ENCODE data around the gene OR8H3. TPM values are rescaled to one million over a fixed set of nuclear protein-coding genes. Genes with fewer than 3 reads are reported as not detected.

Gene OR8H3
- polyA plus RNA-seq, 3 donors: not detected

GRCh38 chr11:56093008-56093407 is 29.2 kb upstream of the OR8H3 start, which contains the start of gene OR8I2:
OR8I2 (plus strand) TSS chr11:56093308; CDS start chr11:56093308, 0 bp downstream.
- no peak within 1 kb of the TSS for H3K4me3 Mint-ChIP-seq
- DNase-seq: no peak
- peaks cover 0 to 4% of the 10 kb centered on the region in 2 donors for H3K9me3 ChIP-seq (replicated peaks in 1 of 2; ENCODE audit: control insufficient read depth in 1 of 2, insufficient read depth in 1 of 2, low read length in 2 of 2)
- no peak within 1 kb of the TSS for H3K9ac ChIP-seq (ENCODE audit: insufficient read depth, low read length, poor library complexity, severe bottlenecking)
- no peak for TF ChIP-seq CTCF (IDR thresholded peaks at IDR 0.05)
- no peaks in the 10 kb centered on the region for H3K27me3 ChIP-seq (ENCODE audit: control insufficient read depth in 2 of 2, insufficient read depth in 2 of 2, low read length in 2 of 2)
- no peaks in the 10 kb centered on the region for H3K27me3 Mint-ChIP-seq (ENCODE audit: low read depth in 3 of 3)
- H3K4me2 ChIP-seq (replicated peaks; ENCODE audit: extremely low read depth, low read length, poor library complexity, severe bottlenecking): no peak within 1 kb of the TSS
- H3K4me1 ChIP-seq (ENCODE audit: control insufficient read depth in 1 of 2, insufficient read depth in 2 of 2, low read length in 2 of 2): no peaks in the 10 kb centered on the region
- no peaks in the 10 kb centered on the region for H3K9me3 Mint-ChIP-seq
- no CpG with 5 or more reads among the region's 3 CpGs for WGBS (ENCODE audit: insufficient coverage)
- no peaks in the 10 kb centered on the region for H3K79me2 ChIP-seq (ENCODE audit: insufficient read depth, low read length)
- H3K4me1 Mint-ChIP-seq: no peaks in the 10 kb centered on the region
- no peak within 1 kb of the TSS for H3K27ac ChIP-seq (ENCODE audit: low read depth in 1 of 2, low read length in 2 of 2)
- H4K20me1 ChIP-seq (ENCODE audit: insufficient read depth, low read length): no peaks in the 10 kb centered on the region
- H2AFZ ChIP-seq (ENCODE audit: insufficient read depth, low read depth, low read length, poor library complexity, severe bottlenecking): no peak within 1 kb of the TSS
- intact Hi-C loops (cut with micrococcal nuclease): no loop called here
- no peaks in the 10 kb centered on the region for H3K36me3 ChIP-seq (replicated peaks in 1 of 2; ENCODE audit: control insufficient read depth in 1 of 2, insufficient read depth in 2 of 2, low read length in 2 of 2)
- H3K27ac Mint-ChIP-seq: no peak within 1 kb of the TSS
- no peaks in the 10 kb centered on the region for H3K36me3 Mint-ChIP-seq
- H3K4me3 ChIP-seq (replicated peaks in 1 of 3; ENCODE audit: low read depth in 2 of 3, low read length in 3 of 3): no peak within 1 kb of the TSS

- Histone ChIP-seq H3K9me3 (replicated peaks in 1 of 2; ENCODE audit: control insufficient read depth in 1 of 2, insufficient read depth in 1 of 2, low read length in 2 of 2) (peaks cover 4 to 6% of the 10 kb centered on the region in 2 donors), H3K9ac (ENCODE audit: insufficient read depth, low read length, poor library complexity, severe bottlenecking) (no peak within 1 kb of the TSS), H3K79me2 (ENCODE audit: insufficient read depth, low read length) (no peaks in the 10 kb centered on the region), H3K36me3 (replicated peaks in 1 of 2; ENCODE audit: control insufficient read depth in 1 of 2, insufficient read depth in 2 of 2, low read length in 2 of 2) (no peaks in the 10 kb centered on the region), H3K27me3 (ENCODE audit: control insufficient read depth in 2 of 2, insufficient read depth in 2 of 2, low read length in 2 of 2) (no peaks in the 10 kb centered on the region), H3K27ac (ENCODE audit: low read depth in 1 of 2, low read length in 2 of 2) (no peak within 1 kb of the TSS), H3K4me2 (replicated peaks; ENCODE audit: extremely low read depth, low read length, poor library complexity, severe bottlenecking) (no peak within 1 kb of the TSS), H4K20me1 (ENCODE audit: insufficient read depth, low read length) (no peaks in the 10 kb centered on the region), H2AFZ (ENCODE audit: insufficient read depth, low read depth, low read length, poor library complexity, severe bottlenecking) (no peak within 1 kb of the TSS), H3K4me1 (ENCODE audit: control insufficient read depth in 1 of 2, insufficient read depth in 2 of 2, low read length in 2 of 2) (no peaks in the 10 kb centered on the region), H3K4me3 (replicated peaks in 1 of 3; ENCODE audit: low read depth in 2 of 3, low read length in 3 of 3) (no peak within 1 kb of the TSS)
- no peaks in the 10 kb centered on the region for H3K27me3 Mint-ChIP-seq (ENCODE audit: low read depth in 3 of 3)
- no peak within 1 kb of the TSS for H3K27ac Mint-ChIP-seq
- H3K4me1 Mint-ChIP-seq: no peaks in the 10 kb centered on the region
- DNase-seq: no peak
- no peak for TF ChIP-seq CTCF (IDR thresholded peaks at IDR 0.05)
- H3K9me3 Mint-ChIP-seq: peaks cover 0 to 10% (median 2%) of the 10 kb centered on the region in 7 donors
- intact Hi-C loops (cut with micrococcal nuclease): no loop called here
- H3K4me3 Mint-ChIP-seq: no peak within 1 kb of the TSS
- no peaks in the 10 kb centered on the region for H3K36me3 Mint-ChIP-seq
Observed at GRCh38 chr11:56103210-56103737, 18.9 kb upstream of the OR8H3 start, which contains the start of gene OR8H2. OR8H2 (plus strand) TSS chr11:56103687; CDS start chr11:56105043, 1,356 bp downstream.
